ENCODE measurements around the gene IL5.

IL5 gene

GRCh38 chr5:132505641-132506040 lies 37.7 kb downstream of the IL5 start:
- 0 out of 2 replicates have a peak overlapping the region, but pooled peaks have one; percentile 16 for H3K27ac ChIP-seq (ENCODE audit: low read depth, low read length)
- no peak overlapping the region for H2AFZ ChIP-seq (ENCODE audit: low read length, unreplicated experiment)
- no peaks in the 10 kb centered on the region for H3K79me2 ChIP-seq (ENCODE audit: control insufficient read depth, insufficient read depth, low read length, unreplicated experiment)
- H3K4me1 ChIP-seq (ENCODE audit: control insufficient read depth, insufficient read depth, low read length, unreplicated experiment): peaks cover 20% of the 10 kb centered on the region
- H3K4me3 ChIP-seq (ENCODE audit: low read depth, low read length): no peak overlapping the region
- H3K36me3 ChIP-seq (ENCODE audit: insufficient read depth, low read length): no peaks in the 10 kb centered on the region
- H3K27me3 ChIP-seq (ENCODE audit: insufficient read depth, low read length): no peaks in the 10 kb centered on the region

GRCh38 chr5:132504746-132505145 lies 38.6 kb downstream of the IL5 start:
- Histone ChIP-seq H3K4me1 (ENCODE audit: control insufficient read depth, insufficient read depth, low read length, unreplicated experiment) (peaks cover 27% of the 10 kb centered on the region), H2AFZ (ENCODE audit: low read length, unreplicated experiment) (no peak overlapping the region), H3K4me3 (ENCODE audit: low read depth, low read length) (no peak overlapping the region), H3K79me2 (ENCODE audit: control insufficient read depth, insufficient read depth, low read length, unreplicated experiment) (no peaks in the 10 kb centered on the region), H3K27me3 (ENCODE audit: insufficient read depth, low read length) (no peaks in the 10 kb centered on the region), H3K36me3 (ENCODE audit: insufficient read depth, low read length) (no peaks in the 10 kb centered on the region), H3K27ac (ENCODE audit: low read depth, low read length) (no peak overlapping the region)

DNA sequence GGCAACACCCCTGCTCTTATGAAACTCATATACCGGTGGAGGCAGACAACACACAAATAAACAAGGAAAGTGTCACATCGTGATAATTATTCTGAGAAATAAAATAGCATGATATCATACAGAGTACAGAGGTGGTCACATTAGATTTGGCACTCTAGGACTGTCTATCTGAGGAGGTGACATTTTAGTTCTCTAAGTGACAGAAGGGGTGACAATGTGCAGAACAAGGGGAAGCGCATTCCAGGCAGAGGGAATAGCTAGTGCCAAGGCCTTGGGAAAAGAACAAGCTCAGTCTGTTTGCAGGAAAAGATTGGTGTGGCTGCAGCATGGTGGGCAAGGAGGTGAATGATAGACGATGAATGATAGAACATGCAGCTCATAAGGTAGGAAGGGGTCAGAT lies 40.1 kb downstream of the IL5 start:
- no peak overlapping the region for H3K4me3 ChIP-seq (ENCODE audit: low read depth, low read length)
- H3K27ac ChIP-seq (ENCODE audit: low read depth, low read length): no peak overlapping the region
- H3K36me3 ChIP-seq (ENCODE audit: insufficient read depth, low read length): no peaks in the 10 kb centered on the region
- peaks cover 37% of the 10 kb centered on the region for H3K4me1 ChIP-seq (ENCODE audit: control insufficient read depth, insufficient read depth, low read length, unreplicated experiment)
- H3K27me3 ChIP-seq (ENCODE audit: insufficient read depth, low read length): no peaks in the 10 kb centered on the region
- no peaks in the 10 kb centered on the region for H3K79me2 ChIP-seq (ENCODE audit: control insufficient read depth, insufficient read depth, low read length, unreplicated experiment)
- no peak overlapping the region for H2AFZ ChIP-seq (ENCODE audit: low read length, unreplicated experiment)

DNA sequence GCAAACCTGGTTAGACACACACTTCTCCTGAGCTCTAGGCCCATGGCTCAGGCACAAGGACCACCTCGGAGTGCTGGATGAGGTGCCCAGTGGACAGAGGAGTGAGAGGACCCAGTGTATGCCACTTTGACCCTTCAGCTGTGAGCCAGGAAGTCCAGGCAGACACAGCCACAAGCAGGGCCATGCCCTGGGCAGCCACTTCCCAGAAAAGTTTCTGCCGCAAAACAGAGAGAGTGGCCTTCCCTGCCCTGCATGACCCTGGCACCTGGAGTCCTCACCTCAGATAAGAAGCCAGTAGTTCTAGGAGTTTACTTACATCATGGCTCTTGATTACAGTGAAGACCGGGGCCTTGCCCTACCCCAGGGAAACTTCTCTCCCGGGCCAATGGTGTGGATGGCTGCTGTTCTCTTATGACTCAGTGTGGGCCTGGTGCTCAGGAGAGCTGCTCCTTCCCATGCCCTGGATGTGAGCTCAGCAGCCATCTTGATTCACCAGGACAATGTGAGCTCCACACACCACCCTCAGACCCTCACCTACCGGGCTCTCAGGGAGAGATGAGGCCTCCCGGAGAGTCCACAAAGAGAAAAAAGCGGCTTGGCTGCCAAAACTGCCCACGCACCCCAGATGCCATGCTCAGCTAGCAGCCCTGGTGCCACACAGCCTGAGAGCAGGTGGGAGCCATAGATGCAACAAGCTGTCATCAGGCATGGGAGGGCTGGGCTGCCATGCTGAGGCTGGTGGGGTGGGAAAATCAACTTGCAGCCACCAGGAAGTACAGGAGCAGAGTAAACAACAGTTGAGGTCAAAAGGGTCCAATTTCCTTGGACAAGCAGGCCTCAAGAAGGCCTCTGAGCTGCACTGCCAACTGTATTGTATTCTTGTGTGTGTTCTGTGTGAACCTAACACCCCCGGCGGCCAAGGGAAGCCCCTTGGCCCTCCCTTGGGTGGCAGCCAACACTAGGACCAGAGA lies 41.1 kb downstream of the IL5 start:
- Histone ChIP-seq H3K4me1 (ENCODE audit: control insufficient read depth, insufficient read depth, low read length, unreplicated experiment) (peaks cover 46% of the 10 kb centered on the region), H3K27ac (ENCODE audit: low read depth, low read length) (no peak overlapping the region)

GRCh38 chr5:132501629-132501956 lies 41.7 kb downstream of the IL5 start:
- H3K4me1 ChIP-seq (ENCODE audit: control insufficient read depth, insufficient read depth, low read length, unreplicated experiment): peaks cover 48% of the 10 kb centered on the region

More for the DNA sequence above, 41.1 kb downstream of the IL5 start:
- Histone ChIP-seq H2AFZ (ENCODE audit: low read length, unreplicated experiment) (no peak overlapping the region), H3K27me3 (ENCODE audit: insufficient read depth, low read length) (no peaks in the 10 kb centered on the region), H3K36me3 (ENCODE audit: insufficient read depth, low read length) (no peaks in the 10 kb centered on the region), H3K4me3 (ENCODE audit: low read depth, low read length) (no peak overlapping the region), H3K79me2 (ENCODE audit: control insufficient read depth, insufficient read depth, low read length, unreplicated experiment) (no peaks in the 10 kb centered on the region)

DNA sequence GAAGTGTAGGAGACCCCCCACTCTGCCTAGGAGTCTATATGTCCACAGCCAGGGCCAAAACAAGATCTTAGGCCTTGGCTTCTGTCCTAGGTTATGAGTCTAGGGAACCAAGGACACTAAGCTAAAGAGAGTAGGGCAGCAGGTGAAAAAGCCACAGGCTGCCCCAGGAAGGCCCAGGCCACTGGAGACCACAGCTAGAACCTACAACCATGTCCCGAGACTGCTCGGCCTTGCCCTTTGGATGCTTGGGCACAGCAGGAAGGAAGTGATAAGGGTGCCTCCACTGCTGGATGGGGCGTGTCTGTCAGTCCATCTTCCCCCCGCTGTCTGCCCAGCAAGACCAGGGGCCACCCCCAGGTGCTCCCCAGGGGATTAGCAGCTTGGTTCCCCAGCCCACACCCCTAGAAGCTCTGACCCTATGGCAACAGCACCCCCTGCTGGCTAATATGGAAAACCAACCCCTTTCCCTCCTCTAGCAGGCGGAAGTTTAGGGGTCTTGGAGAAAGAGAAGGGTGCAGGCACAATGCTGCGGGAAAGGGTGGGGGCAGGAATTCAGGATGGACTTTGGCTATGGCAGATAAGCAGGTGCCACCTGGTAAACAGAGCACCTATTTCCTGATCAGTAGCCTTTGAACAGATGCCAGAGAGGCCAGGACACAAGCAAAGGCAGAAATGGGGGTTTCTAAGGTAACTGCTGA lies 42.2 kb downstream of the IL5 start:
- no peaks in the 10 kb centered on the region for H3K36me3 ChIP-seq (ENCODE audit: insufficient read depth, low read length)
- H3K4me1 ChIP-seq (ENCODE audit: control insufficient read depth, insufficient read depth, low read length, unreplicated experiment): peaks cover 48% of the 10 kb centered on the region
- no peak overlapping the region for H3K27ac ChIP-seq (ENCODE audit: low read depth, low read length)
- H3K79me2 ChIP-seq (ENCODE audit: control insufficient read depth, insufficient read depth, low read length, unreplicated experiment): no peaks in the 10 kb centered on the region
- no peak overlapping the region for H3K4me3 ChIP-seq (ENCODE audit: low read depth, low read length)
- H3K27me3 ChIP-seq (ENCODE audit: insufficient read depth, low read length): no peaks in the 10 kb centered on the region
- H2AFZ ChIP-seq (ENCODE audit: low read length, unreplicated experiment): no peak overlapping the region

More at GRCh38 chr5:132501629-132501956, 41.7 kb downstream of the IL5 start:
- Histone ChIP-seq H3K27ac (ENCODE audit: low read depth, low read length) (no peak overlapping the region), H3K4me3 (ENCODE audit: low read depth, low read length) (no peak overlapping the region), H3K36me3 (ENCODE audit: insufficient read depth, low read length) (no peaks in the 10 kb centered on the region), H2AFZ (ENCODE audit: low read length, unreplicated experiment) (no peak overlapping the region), H3K79me2 (ENCODE audit: control insufficient read depth, insufficient read depth, low read length, unreplicated experiment) (no peaks in the 10 kb centered on the region), H3K27me3 (ENCODE audit: insufficient read depth, low read length) (no peaks in the 10 kb centered on the region)

GRCh38 chr5:132500244-132500930 lies 42.9 kb downstream of the IL5 start:
- H2AFZ ChIP-seq (ENCODE audit: low read length, unreplicated experiment): no peak overlapping the region
- no peaks in the 10 kb centered on the region for H3K36me3 ChIP-seq (ENCODE audit: insufficient read depth, low read length)
- H3K79me2 ChIP-seq (ENCODE audit: control insufficient read depth, insufficient read depth, low read length, unreplicated experiment): no peaks in the 10 kb centered on the region
- no peaks in the 10 kb centered on the region for H3K27me3 ChIP-seq (ENCODE audit: insufficient read depth, low read length)
- H3K4me3 ChIP-seq (ENCODE audit: low read depth, low read length): no peak overlapping the region
- no peak overlapping the region for H3K27ac ChIP-seq (ENCODE audit: low read depth, low read length)
- H3K4me1 ChIP-seq (ENCODE audit: control insufficient read depth, insufficient read depth, low read length, unreplicated experiment): peaks cover 44% of the 10 kb centered on the region

DNA sequence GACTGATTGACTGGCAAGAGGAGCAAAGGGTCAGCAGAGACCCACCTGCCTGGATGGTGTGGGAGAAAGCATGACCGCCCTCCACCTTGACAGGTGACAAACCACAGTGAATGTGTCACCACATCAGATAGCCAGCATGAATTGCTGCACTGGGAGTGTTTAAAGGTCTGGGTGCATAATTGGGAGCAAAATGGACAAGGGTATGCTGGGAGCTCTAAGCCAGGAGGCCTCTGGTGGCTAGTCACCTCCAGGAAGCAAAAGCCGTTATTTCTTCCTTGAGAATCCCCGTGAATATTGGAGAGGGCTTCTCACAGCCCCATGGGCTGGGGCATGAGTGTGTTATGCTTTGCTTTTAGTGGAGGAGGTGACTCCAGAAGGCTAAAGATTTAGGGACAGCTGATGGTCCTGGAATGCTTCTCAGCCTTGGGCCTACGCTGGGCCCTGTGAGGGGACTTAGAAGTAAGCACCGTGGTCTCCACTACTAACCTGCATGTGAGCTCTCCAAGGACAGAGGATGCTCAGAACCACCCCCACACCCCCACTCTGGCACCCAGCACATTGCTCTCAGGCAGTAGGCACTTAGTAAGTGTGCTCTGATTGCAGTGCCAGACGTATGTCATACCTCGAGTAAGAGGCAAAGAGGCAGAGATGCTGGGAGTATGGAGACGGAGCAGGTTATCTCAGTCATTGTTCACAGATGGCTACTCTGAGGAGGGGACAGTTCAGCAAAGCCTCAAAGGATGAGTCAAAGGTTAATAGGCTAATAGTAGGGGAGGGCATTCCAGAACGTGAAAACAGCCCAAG lies 43.7 kb downstream of the IL5 start:
- Histone ChIP-seq H3K36me3 (ENCODE audit: insufficient read depth, low read length) (no peaks in the 10 kb centered on the region), H3K27me3 (ENCODE audit: insufficient read depth, low read length) (no peaks in the 10 kb centered on the region), H3K27ac (ENCODE audit: low read depth, low read length) (no peak overlapping the region), H3K79me2 (ENCODE audit: control insufficient read depth, insufficient read depth, low read length, unreplicated experiment) (no peaks in the 10 kb centered on the region), H3K4me1 (ENCODE audit: control insufficient read depth, insufficient read depth, low read length, unreplicated experiment) (peaks cover 48% of the 10 kb centered on the region), H2AFZ (ENCODE audit: low read length, unreplicated experiment) (no peak overlapping the region), H3K4me3 (ENCODE audit: low read depth, low read length) (no peak overlapping the region)

DNA sequence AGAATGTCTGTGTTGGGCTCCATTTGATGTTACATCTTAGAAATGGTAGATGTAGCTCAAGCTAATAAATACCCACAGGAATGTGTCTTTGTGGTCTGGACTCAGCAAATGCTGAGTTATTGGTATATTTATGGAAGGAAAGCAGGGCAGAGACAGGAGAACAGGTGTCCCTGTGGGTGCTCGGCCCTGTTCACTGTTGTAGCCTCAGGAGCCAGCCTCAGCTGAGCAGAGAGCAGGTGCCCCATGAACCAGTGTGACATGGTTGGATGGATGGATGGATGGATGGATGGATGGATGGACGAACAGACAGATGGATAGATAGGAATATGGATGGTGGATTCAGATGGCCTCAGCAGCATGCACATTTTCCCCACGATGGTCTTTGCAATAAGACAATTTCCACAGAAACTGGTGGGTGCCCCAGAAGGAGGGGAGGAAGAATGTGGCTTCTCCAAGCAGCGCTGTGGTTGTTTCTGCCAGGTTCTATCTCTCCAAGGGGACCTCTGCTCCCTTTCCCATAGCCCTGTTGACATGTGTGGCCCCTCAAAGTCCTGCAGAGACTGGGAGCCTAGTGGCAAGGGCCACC lies 44.5 kb downstream of the IL5 start:
- no peaks in the 10 kb centered on the region for H3K79me2 ChIP-seq (ENCODE audit: control insufficient read depth, insufficient read depth, low read length, unreplicated experiment)
- H3K4me1 ChIP-seq (ENCODE audit: control insufficient read depth, insufficient read depth, low read length, unreplicated experiment): peaks cover 54% of the 10 kb centered on the region
- no peaks in the 10 kb centered on the region for H3K36me3 ChIP-seq (ENCODE audit: insufficient read depth, low read length)
- no peak overlapping the region for H3K4me3 ChIP-seq (ENCODE audit: low read depth, low read length)
- peak overlapping the region; percentile 95 for H3K27ac ChIP-seq (ENCODE audit: low read depth, low read length)
- no peaks in the 10 kb centered on the region for H3K27me3 ChIP-seq (ENCODE audit: insufficient read depth, low read length)
- H2AFZ ChIP-seq (ENCODE audit: low read length, unreplicated experiment): no peak overlapping the region

DNA sequence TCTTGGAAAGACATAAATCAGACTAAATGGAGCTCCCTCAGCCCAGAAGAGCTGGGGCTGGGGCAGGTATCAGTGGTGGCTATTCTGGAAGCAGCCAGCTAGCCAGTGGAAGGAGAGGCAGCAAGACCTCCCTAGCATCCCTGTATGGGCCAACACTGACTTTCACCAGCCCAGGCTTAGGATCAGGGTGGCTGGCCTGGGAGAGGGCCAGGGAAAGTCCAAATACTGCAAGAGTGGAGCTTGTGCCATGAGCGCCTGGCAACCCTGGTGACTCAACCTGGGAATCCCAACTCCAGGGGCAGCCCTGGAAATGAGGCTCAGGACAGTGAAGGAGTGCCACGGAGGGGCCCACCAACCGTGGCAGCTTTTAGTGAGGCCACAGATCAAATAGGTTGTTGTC lies 45.2 kb downstream of the IL5 start:
- H3K4me1 ChIP-seq (ENCODE audit: control insufficient read depth, insufficient read depth, low read length, unreplicated experiment): peaks cover 54% of the 10 kb centered on the region
- no peak overlapping the region for H2AFZ ChIP-seq (ENCODE audit: low read length, unreplicated experiment)
- H3K4me3 ChIP-seq (ENCODE audit: low read depth, low read length): peak overlapping the region; percentile 86
- no peaks in the 10 kb centered on the region for H3K27me3 ChIP-seq (ENCODE audit: insufficient read depth, low read length)
- no peaks in the 10 kb centered on the region for H3K79me2 ChIP-seq (ENCODE audit: control insufficient read depth, insufficient read depth, low read length, unreplicated experiment)
- H3K36me3 ChIP-seq (ENCODE audit: insufficient read depth, low read length): no peaks in the 10 kb centered on the region
- peak overlapping the region; percentile 95 for H3K27ac ChIP-seq (ENCODE audit: low read depth, low read length)

Measured in ACC112 (cell line).